ENCODE results near the gene SUOX. TPM values are rescaled to one million over a fixed set of nuclear protein-coding genes. Genes with fewer than 3 reads are reported as not detected.

SUOX gene
- total and polyA plus RNA-seq, 11 donors, result 25.0 to 59.5 (median 30.0) TPM

GRCh38 chr12:56029166-56029519 is 32.1 kb downstream of the SUOX start:
- H3K4me1 ChIP-seq, result peaks cover 0 to 2% (median 0%) of the 10 kb centered on the region in 12 donors
- no peaks in the 10 kb centered on the region for H3K27me3 ChIP-seq
- peaks cover 0 to 67% (median 54%) of the 10 kb centered on the region in 9 donors for H3K36me3 ChIP-seq
- ATAC-seq (no peak), DNase-seq (no peak)
- H3K4me3 ChIP-seq, result no peak overlapping the region
- intact Hi-C loops (cut with DNase I), result loop anchor here in 2 of 10 donors (5.0 to 10.0 kb wide), 2 partner anchors 37 to 284 kb away; partner anchors contain the start of gene GDF11 (in 1 of the 2)
- H3K9me3 ChIP-seq, result no peaks in the 10 kb centered on the region
- no peak overlapping the region for H3K27ac ChIP-seq
- TF ChIP-seq POLR2A (IDR thresholded peaks at IDR 0.05) (no peak), CTCF (IDR thresholded peaks at IDR 0.05) (no peak)

- peak in 1 of 4 donors; percentile 58 for ATAC-seq
- 84 to 87% (median 85%) methylated on average over 6 of the region's 6 CpGs for WGBS, 4 donors
- H3K36me3 ChIP-seq, result peaks cover 0 to 69% (median 54%) of the 10 kb centered on the region in 9 donors
- H3K4me3 ChIP-seq, result no peak overlapping the region
- DNase-seq, result peak in 1 of 5 donors; percentile 36
- peaks cover 0 to 2% (median 0%) of the 10 kb centered on the region in 12 donors for H3K4me1 ChIP-seq
- no peaks in the 10 kb centered on the region for H3K9me3 ChIP-seq
- no peaks in the 10 kb centered on the region for H3K27me3 ChIP-seq
- no peak overlapping the region for H3K27ac ChIP-seq
- TF ChIP-seq POLR2A (IDR thresholded peaks at IDR 0.05), result no peak
- TF ChIP-seq CTCF (IDR thresholded peaks at IDR 0.05), result peak; percentile 34 to 66 (median 53)
- intact Hi-C loops (cut with DNase I), result loop anchor here in 4 of 10 donors (5.0 to 10.0 kb wide), 4 partner anchors 37 to 295 kb away; partner anchors contain the start of genes GDF11 (in 1 of the 4), ORMDL2 (in 1 of the 4) and SARNP (in 1 of the 4)
Measured at GRCh38 chr12:56029666-56030293, 32.7 kb downstream of the SUOX start.

GRCh38 chr12:56031987-56032386 is 34.9 kb downstream of the SUOX start:
- Histone ChIP-seq H3K4me1 (peaks cover 0 to 2% (median 0%) of the 10 kb centered on the region in 12 donors), H3K9me3 (no peaks in the 10 kb centered on the region), H3K4me3 (no peak overlapping the region), H3K27me3 (no peaks in the 10 kb centered on the region), H3K27ac (no peak overlapping the region), H3K36me3 (peaks cover 0 to 77% (median 64%) of the 10 kb centered on the region in 9 donors)
- no peak for DNase-seq
- ATAC-seq, result no peak
- no peak for TF ChIP-seq CTCF (IDR thresholded peaks at IDR 0.05)
- TF ChIP-seq POLR2A (IDR thresholded peaks at IDR 0.05), result no peak
- intact Hi-C loops (cut with DNase I), result loop anchor here in 3 of 10 donors (10.0 kb wide), 2 partner anchors 217 to 297 kb away; partner anchors contain the start of genes ORMDL2 (in 1 of the 3) and SARNP (in 1 of the 3)
- WGBS, 4 donors, result 80 to 95% (median 92%) methylated on average over 1 of the region's 1 CpG

GRCh38 chr12:56034586-56035332 is 37.7 kb downstream of the SUOX start:
- peak in 1 of 5 donors; percentile 61 for DNase-seq
- Histone ChIP-seq H3K27ac (no peak overlapping the region), H3K9me3 (no peaks in the 10 kb centered on the region), H3K27me3 (no peaks in the 10 kb centered on the region), H3K36me3 (peaks cover 0 to 74% (median 49%) of the 10 kb centered on the region in 9 donors), H3K4me1 (no peaks in the 10 kb centered on the region), H3K4me3 (no peak overlapping the region)
- intact Hi-C loops (cut with DNase I), result loop anchor here in 3 of 10 donors (10.0 kb wide), 2 partner anchors 220 to 300 kb away; partner anchors contain the start of genes ORMDL2 (in 1 of the 3) and SARNP (in 1 of the 3)
- ATAC-seq, result peak in 2 of 4 donors; percentile 9 to 25
- 79 to 89% (median 85%) methylated on average over 11 to 21 of the region's 21 CpGs for WGBS, 4 donors
- TF ChIP-seq CTCF (IDR thresholded peaks at IDR 0.05) (no peak), POLR2A (IDR thresholded peaks at IDR 0.05) (no peak)

Data from heart left ventricle (tissue), 16 donors.